ENCODE results near the gene MRRF.

The MRRF gene

GRCh38 chr9:122380293-122380692 is 115.6 kb downstream of the MRRF start:
- DNase-seq (ENCODE audit: low read depth in 2 of 2, low spot score in 1 of 2), result no peak
